ENCODE measurements around the gene FER.
A peak's percentile ranks its signal among the peaks of the same experiment; 100 is the strongest.
"Not testable (repeated sequence)": the region's sequence is repeated elsewhere in the genome, so short reads cannot be mapped to it uniquely, and the experiment has no call there.

Gene FER

GRCh38 chr5:109035436-109035835 lies 287.7 kb downstream of the FER start:
- peak; percentile 40 for DNase-seq (ENCODE audit: low read depth)

GRCh38 chr5:109038209-109038840 lies 290.6 kb downstream of the FER start:
- peak; percentile 49 for DNase-seq (ENCODE audit: low read depth)

GRCh38 chr5:109041317-109041716 lies 293.6 kb downstream of the FER start:
- no peak for DNase-seq (ENCODE audit: low read depth)

- no peak for DNase-seq (ENCODE audit: low read depth)
Observed at GRCh38 chr5:109045710-109046109, 298.0 kb downstream of the FER start.

- no peak for DNase-seq (ENCODE audit: low read depth)
Observed at GRCh38 chr5:109049565-109049964, 301.9 kb downstream of the FER start.

GRCh38 chr5:109050321-109050720 lies 302.6 kb downstream of the FER start:
- not testable (repeated sequence) for DNase-seq (ENCODE audit: low read depth)

- DNase-seq (ENCODE audit: low read depth), result not testable (repeated sequence)
Observed at GRCh38 chr5:109052216-109052615, 304.5 kb downstream of the FER start.

- DNase-seq (ENCODE audit: low read depth), result no peak
Observed at GRCh38 chr5:109053995-109054417, 306.3 kb downstream of the FER start.

- no peak for DNase-seq (ENCODE audit: low read depth)
Observed at GRCh38 chr5:109060378-109061025, 312.8 kb downstream of the FER start.

GRCh38 chr5:109062664-109063063 lies 315.0 kb downstream of the FER start:
- no peak for DNase-seq (ENCODE audit: low read depth)

GRCh38 chr5:109063223-109063622 lies 315.5 kb downstream of the FER start:
- DNase-seq (ENCODE audit: low read depth), result no peak

GRCh38 chr5:109076741-109077140 lies 329.0 kb downstream of the FER start:
- DNase-seq (ENCODE audit: low read depth), result no peak

- DNase-seq (ENCODE audit: low read depth), result no peak
Observed at GRCh38 chr5:109078448-109078847, 330.8 kb downstream of the FER start.

- no peak for DNase-seq (ENCODE audit: low read depth)
Observed at GRCh38 chr5:109080481-109080880, 332.8 kb downstream of the FER start.

- DNase-seq (ENCODE audit: low read depth), result no peak
Observed at GRCh38 chr5:109080896-109081295, 333.2 kb downstream of the FER start.

- DNase-seq (ENCODE audit: low read depth), result no peak
Observed at GRCh38 chr5:109083937-109084336, 336.2 kb downstream of the FER start.

GRCh38 chr5:109089191-109089590 lies 341.5 kb downstream of the FER start:
- DNase-seq (ENCODE audit: low read depth), result no peak

GRCh38 chr5:109099081-109099480 lies 351.4 kb downstream of the FER start:
- DNase-seq (ENCODE audit: low read depth), result no peak

- no peak for DNase-seq (ENCODE audit: low read depth)
Observed at GRCh38 chr5:109100971-109101370, 353.3 kb downstream of the FER start.

- no peak for DNase-seq (ENCODE audit: low read depth)
Observed at GRCh38 chr5:109102096-109102690, 354.5 kb downstream of the FER start.

- DNase-seq (ENCODE audit: low read depth), result peak; percentile 85
Observed at GRCh38 chr5:109105631-109106267, 358.1 kb downstream of the FER start.

- DNase-seq (ENCODE audit: low read depth), result no peak
Observed at GRCh38 chr5:109111680-109112079, 364.0 kb downstream of the FER start.

GRCh38 chr5:109113608-109114007 lies 365.9 kb downstream of the FER start:
- no peak for DNase-seq (ENCODE audit: low read depth)
